ENCODE data around the gene VSX1. TPM values are rescaled to one million over a fixed set of nuclear protein-coding genes. Genes with fewer than 3 reads are reported as not detected.

VSX1 gene
- total RNA-seq, 2 experiments from 2014 or later: not detected

DNA sequence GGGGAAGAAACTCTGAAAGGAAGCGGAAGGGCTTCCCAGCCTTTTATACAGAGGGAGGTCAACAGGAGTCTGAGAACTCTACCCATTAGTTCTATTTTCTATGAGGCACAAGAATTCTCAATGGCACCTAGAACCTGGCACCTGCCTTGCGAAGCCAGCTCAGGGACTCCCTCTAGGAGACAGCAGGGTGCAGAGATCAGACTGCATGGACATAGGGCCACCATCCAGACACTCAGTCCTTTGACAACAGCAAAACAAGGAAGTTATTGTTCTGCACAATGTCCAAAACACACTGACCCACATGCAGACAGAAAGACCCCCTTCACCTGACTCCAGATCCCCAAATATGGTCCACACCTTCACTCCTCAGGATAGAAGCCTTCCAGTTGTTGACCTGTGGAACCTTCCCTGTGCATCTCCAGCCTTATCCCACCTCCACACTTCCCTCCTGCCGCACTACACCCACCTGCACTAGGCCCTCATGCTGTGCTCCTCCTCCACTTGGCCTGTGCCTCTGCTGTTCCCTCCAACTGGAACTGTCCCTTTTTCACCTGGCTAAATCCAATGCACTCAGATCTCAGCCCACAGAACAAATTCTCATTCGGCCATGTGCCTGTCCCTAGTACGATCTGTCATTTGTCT, 51.8 kb downstream of the VSX1 start:
- Mint-ChIP-seq H3K27me3 (no peaks in the 10 kb centered on the region), H3K4me3 (no peak overlapping the region), H3K4me1 (ENCODE audit: low read depth) (peaks cover 2% of the 10 kb centered on the region), H3K9me3 (no peaks in the 10 kb centered on the region), H3K36me3 (peaks cover 4% of the 10 kb centered on the region), H3K27ac (no peak overlapping the region)
- ChIA-PET POLR2A (no interaction called here), CTCF (no interaction called here)
- intact Hi-C loops (cut with micrococcal nuclease): no loop called here
- no peak for DNase-seq

DNA sequence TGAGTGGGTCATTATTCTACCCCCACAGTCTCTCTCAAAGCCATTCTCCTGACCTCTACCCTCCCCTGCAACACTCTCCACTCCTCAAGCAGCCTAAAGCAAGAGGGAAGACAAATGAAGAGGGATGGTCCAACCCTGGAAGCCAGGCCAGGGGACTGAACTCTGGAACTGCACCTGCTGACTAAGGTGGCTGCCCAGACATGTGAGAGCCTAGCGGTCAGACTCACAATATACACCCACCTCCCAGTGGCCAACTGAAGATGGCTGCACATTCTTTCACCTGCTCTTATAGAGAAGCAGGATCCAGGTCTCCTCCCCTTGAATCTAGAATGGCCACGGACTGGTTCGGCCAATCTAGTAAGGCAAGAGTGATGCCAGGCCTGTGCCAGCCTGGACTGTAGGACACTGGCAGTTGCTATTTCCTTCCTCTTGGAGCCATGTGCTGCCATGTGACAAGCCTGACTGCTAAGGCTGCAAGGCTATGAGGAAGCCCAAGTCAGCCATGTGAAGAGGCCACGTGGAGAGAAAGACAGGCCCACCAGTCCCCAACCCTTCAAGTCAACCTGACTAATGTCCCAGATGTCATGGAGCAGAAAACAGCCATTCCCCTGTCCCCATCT, 55.8 kb downstream of the VSX1 start:
- H3K36me3 Mint-ChIP-seq: peaks cover 4% of the 10 kb centered on the region
- POLR2A ChIA-PET: no interaction called here
- H3K4me3 Mint-ChIP-seq: no peak overlapping the region
- CTCF ChIA-PET: no interaction called here
- H3K9me3 Mint-ChIP-seq: no peaks in the 10 kb centered on the region
- no peaks in the 10 kb centered on the region for H3K27me3 Mint-ChIP-seq
- peaks cover 2% of the 10 kb centered on the region for H3K4me1 Mint-ChIP-seq (ENCODE audit: low read depth)
- intact Hi-C loops (cut with micrococcal nuclease): no loop called here
- no peak for DNase-seq
- H3K27ac Mint-ChIP-seq: no peak overlapping the region

Other genes starting within 250 kb of the VSX1 start
- gene CST7, start 132.9 kb downstream of the VSX1 start, total RNA-seq: 10 to 100 TPM; 81.8 to 83.1 TPM
- gene APMAP, start 89.4 kb downstream of the VSX1 start, total RNA-seq: 10 to 100 TPM; 45.5 to 46.6 TPM
- gene ACSS1, start 24.0 kb downstream of the VSX1 start, total RNA-seq: 10 to 100 TPM; 15.2 to 16.2 TPM
- gene ENTPD6, start 113.6 kb upstream of the VSX1 start, total RNA-seq: 10 to 100 TPM; 48.5 to 51.0 TPM
- gene PYGB, start 165.9 kb upstream of the VSX1 start, total RNA-seq: 10 to 100 TPM; 23.4 to 24.0 TPM

Measured in activated CD4-positive, alpha-beta memory T cell treated with anti-CD3 and anti-CD28 coated beads for 36 hours (primary cell).